ENCODE data around the gene UBQLN4.

The UBQLN4 gene

GRCh38 chr1:156053768-156054499 lies at the start of gene UBQLN4 (continued):
- TF ChIP-seq SP7 (tag by site-specific recombination; IDR thresholded peaks at IDR 0.05) (no peak), ZNF280C (tag by site-specific recombination; IDR thresholded peaks at IDR 0.05) (no peak), ZBTB44 (tag by site-specific recombination; IDR thresholded peaks at IDR 0.05) (no peak), ZNF449 (tag by site-specific recombination; IDR thresholded peaks at IDR 0.05) (no peak), ZNF423 (tag by site-specific recombination; IDR thresholded peaks at IDR 0.05) (0 out of 2 replicates have a peak, but pooled peaks have one; percentile 27), ZNF37A (tag by site-specific recombination; IDR thresholded peaks at IDR 0.05) (no peak), ZBTB48 (tag by site-specific recombination; IDR thresholded peaks at IDR 0.05) (peak; percentile 48; the same call in 1 of the 2 replicates), ZNF600 (tag by site-specific recombination; IDR thresholded peaks at IDR 0.05) (peak; percentile 33; the same call in 1 of the 2 replicates)
- TF ChIP-seq, protein P1, sequence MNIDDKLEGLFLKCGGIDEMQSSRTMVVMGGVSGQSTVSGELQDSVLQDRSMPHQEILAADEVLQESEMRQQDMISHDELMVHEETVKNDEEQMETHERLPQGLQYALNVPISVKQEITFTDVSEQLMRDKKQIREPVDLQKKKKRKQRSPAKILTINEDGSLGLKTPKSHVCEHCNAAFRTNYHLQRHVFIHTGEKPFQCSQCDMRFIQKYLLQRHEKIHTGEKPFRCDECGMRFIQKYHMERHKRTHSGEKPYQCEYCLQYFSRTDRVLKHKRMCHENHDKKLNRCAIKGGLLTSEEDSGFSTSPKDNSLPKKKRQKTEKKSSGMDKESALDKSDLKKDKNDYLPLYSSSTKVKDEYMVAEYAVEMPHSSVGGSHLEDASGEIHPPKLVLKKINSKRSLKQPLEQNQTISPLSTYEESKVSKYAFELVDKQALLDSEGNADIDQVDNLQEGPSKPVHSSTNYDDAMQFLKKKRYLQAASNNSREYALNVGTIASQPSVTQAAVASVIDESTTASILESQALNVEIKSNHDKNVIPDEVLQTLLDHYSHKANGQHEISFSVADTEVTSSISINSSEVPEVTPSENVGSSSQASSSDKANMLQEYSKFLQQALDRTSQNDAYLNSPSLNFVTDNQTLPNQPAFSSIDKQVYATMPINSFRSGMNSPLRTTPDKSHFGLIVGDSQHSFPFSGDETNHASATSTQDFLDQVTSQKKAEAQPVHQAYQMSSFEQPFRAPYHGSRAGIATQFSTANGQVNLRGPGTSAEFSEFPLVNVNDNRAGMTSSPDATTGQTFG (tag by site-specific recombination; IDR thresholded peaks at IDR 0.05; ENCODE audit: borderline replicate concordance) = no peak

DNA sequence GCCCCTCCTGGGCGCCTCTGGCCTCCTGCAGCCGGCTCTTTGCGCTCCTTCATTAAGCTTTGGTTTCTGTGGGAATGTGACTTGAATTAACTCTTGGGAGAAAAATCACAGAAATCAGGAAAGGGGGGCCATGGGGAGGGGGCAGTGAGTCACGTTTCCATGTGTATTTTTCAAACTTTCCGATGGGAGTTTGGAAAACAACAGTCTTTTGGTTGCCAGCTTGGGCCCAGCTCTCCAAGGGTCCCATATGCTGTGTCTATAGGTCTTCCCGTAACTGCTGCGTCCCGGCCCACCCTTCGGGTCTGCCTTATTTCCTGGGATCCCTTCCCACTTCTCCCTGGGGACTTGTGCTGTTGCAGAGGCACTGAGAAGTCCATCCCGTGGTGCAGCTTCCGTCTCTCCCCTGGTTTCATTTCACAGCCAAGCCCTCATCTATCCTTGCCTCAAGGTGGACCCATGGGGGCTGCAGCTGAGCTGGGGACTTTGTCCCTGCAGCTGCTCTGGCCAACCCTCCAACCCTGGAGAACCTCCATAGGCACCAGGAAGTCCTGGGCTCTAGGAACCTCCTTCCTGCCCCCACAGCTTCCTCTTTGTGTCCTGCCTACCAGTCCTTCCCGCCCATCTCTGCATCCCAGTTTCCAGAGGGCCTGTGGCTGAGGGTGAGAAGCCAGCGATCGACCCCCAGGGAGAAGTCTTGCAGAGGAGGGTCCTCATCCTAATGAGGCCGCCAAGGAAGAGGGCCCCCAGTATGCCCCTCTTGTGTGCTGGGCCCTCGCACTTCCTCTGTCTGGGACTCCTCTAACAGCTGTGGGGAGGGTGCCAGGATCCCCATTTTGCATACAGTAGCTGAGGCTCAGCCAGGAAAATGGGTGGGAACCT lies 49.3 kb upstream of the UBQLN4 start:
- CTCF ChIA-PET = interaction anchor here (0.6 to 22.5 kb wide), 4 partner anchors 12 to 122 kb away, joined by 4 to 1029 read pairs (median 4); partner anchors contain the start of gene LMNA
- H3K27ac ChIP-seq (ENCODE audit: extremely low read depth, low read depth, low read length) = no peak overlapping the region
- peaks cover 12% of the 10 kb centered on the region for H3K4me1 ChIP-seq (ENCODE audit: control insufficient read depth, insufficient read depth, low read length)

More for the DNA sequence above, 49.3 kb upstream of the UBQLN4 start:
- no peaks in the 10 kb centered on the region for H3K9me3 ChIP-seq (ENCODE audit: control insufficient read depth, insufficient read depth, low read depth, low read length)
- H3K36me3 ChIP-seq (ENCODE audit: control insufficient read depth in 2 of 2, insufficient read depth in 1 of 2, low read length in 2 of 2) = no peaks in the 10 kb centered on the region
- TF ChIP-seq ZNF549 (tag by site-specific recombination; IDR thresholded peaks at IDR 0.05) = no peak
- TF ChIP-seq EGR2 (tag by site-specific recombination; IDR thresholded peaks at IDR 0.05; ENCODE audit: low read depth) = no peak
- no peak for TF ChIP-seq ZBTB20 (tag by site-specific recombination; IDR thresholded peaks at IDR 0.05)
- TF ChIP-seq ZNF10 (tag by site-specific recombination; IDR thresholded peaks at IDR 0.05) = peak; percentile 96
- TF ChIP-seq SALL2 (tag by site-specific recombination; IDR thresholded peaks at IDR 0.05; ENCODE audit: borderline replicate concordance) = no peak
- no peak for TF ChIP-seq ZNF701 (tag by site-specific recombination; IDR thresholded peaks at IDR 0.05)
- TF ChIP-seq GLIS1 (tag by site-specific recombination; IDR thresholded peaks at IDR 0.05) = no peak
- TF ChIP-seq SP2 (tag by site-specific recombination; IDR thresholded peaks at IDR 0.05) = peak; percentile 47
- H3K4me3 ChIP-seq (ENCODE audit: low read depth, low read length) = no peak overlapping the region
- POLR2A ChIA-PET = interaction anchor here (0.6 to 10.1 kb wide), 2 partner anchors 11 to 58 kb away, joined by 3 to 63 read pairs; partner anchors contain the start of gene LMNA
